ENCODE measurements around the gene GTPBP3.

Gene GTPBP3

DNA sequence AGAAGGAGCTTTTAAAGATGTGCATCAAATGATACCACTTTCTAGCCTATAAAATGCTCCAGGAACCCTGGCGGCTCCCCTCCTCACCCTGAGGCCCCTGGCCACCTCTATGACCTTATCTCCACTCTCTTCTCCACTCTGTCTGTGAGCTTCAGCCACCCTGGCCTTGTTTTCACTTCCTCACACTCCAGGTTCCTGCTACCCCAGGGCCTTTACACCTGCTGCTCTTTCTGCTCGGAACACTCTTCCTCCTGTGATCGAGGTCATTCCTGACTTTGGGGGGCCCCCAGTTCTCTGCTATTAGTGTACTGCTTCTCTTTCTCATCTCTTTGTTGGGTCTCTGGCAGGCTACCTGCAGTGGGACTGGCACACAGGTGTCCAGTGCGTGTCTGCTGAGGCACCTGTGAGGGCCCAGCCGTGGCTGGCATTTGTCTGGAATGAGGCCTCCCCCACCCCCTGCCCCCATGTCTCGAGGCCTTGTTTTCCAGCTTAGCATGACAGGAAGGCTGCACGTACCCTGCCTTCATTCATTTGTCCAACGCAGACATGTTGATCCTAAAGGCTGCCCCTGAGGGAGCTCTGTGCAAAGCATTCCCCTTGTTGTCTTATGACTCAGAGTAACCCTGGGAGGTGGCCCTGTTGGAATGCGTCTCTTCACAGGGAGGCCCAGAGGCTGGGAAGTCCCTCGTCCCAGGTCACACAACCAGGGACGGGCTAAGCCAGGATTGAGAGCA, 25.7 kb upstream of the GTPBP3 start:
- Histone ChIP-seq H3K4me1 (ENCODE audit: insufficient read depth, low read length, poor library complexity, severe bottlenecking) (peaks cover 16% of the 10 kb centered on the region), H3K79me2 (ENCODE audit: insufficient read depth, low read length) (peaks cover 56% of the 10 kb centered on the region), H3K27me3 (ENCODE audit: insufficient read depth, low read length, poor library complexity, severe bottlenecking) (peaks cover 4% of the 10 kb centered on the region), H3K9ac (ENCODE audit: low read depth, low read length, poor library complexity, severe bottlenecking) (no peak overlapping the region), H2AFZ (ENCODE audit: low read length) (no peak overlapping the region), H3K4me2 (ENCODE audit: low read depth, low read length, poor library complexity, severe bottlenecking) (peak overlapping the region; percentile 81), H3K9me3 (ENCODE audit: insufficient read depth, low read depth, low read length) (no peaks in the 10 kb centered on the region), H3K36me3 (ENCODE audit: insufficient read depth, low read length) (peaks cover 23% of the 10 kb centered on the region; the same call in 1 of the 2 replicates), H4K20me1 (ENCODE audit: insufficient read depth, low read length, poor library complexity, severe bottlenecking) (peaks cover 29% of the 10 kb centered on the region), H3F3A (ENCODE audit: low read depth) (no peaks in the 10 kb centered on the region), H3K9me2 (replicated peaks; ENCODE audit: low read depth, low read length) (no peaks in the 10 kb centered on the region), H3K4me3 (ENCODE audit: low read length, poor library complexity, severe bottlenecking) (peak overlapping the region; percentile 36)
- no peak for TF ChIP-seq EZH2phosphoT487 (IDR thresholded peaks at IDR 0.05; ENCODE audit: borderline replicate concordance)
- TF ChIP-seq, protein P1, sequence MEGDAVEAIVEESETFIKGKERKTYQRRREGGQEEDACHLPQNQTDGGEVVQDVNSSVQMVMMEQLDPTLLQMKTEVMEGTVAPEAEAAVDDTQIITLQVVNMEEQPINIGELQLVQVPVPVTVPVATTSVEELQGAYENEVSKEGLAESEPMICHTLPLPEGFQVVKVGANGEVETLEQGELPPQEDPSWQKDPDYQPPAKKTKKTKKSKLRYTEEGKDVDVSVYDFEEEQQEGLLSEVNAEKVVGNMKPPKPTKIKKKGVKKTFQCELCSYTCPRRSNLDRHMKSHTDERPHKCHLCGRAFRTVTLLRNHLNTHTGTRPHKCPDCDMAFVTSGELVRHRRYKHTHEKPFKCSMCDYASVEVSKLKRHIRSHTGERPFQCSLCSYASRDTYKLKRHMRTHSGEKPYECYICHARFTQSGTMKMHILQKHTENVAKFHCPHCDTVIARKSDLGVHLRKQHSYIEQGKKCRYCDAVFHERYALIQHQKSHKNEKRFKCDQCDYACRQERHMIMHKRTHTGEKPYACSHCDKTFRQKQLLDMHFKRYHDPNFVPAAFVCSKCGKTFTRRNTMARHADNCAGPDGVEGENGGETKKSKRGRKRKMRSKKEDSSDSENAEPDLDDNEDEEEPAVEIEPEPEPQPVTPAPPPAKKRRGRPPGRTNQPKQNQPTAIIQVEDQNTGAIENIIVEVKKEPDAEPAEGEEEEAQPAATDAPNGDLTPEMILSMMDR (conservative IDR thresholded peaks at IDR 0.05; ENCODE audit: low read length) = no peak

DNA sequence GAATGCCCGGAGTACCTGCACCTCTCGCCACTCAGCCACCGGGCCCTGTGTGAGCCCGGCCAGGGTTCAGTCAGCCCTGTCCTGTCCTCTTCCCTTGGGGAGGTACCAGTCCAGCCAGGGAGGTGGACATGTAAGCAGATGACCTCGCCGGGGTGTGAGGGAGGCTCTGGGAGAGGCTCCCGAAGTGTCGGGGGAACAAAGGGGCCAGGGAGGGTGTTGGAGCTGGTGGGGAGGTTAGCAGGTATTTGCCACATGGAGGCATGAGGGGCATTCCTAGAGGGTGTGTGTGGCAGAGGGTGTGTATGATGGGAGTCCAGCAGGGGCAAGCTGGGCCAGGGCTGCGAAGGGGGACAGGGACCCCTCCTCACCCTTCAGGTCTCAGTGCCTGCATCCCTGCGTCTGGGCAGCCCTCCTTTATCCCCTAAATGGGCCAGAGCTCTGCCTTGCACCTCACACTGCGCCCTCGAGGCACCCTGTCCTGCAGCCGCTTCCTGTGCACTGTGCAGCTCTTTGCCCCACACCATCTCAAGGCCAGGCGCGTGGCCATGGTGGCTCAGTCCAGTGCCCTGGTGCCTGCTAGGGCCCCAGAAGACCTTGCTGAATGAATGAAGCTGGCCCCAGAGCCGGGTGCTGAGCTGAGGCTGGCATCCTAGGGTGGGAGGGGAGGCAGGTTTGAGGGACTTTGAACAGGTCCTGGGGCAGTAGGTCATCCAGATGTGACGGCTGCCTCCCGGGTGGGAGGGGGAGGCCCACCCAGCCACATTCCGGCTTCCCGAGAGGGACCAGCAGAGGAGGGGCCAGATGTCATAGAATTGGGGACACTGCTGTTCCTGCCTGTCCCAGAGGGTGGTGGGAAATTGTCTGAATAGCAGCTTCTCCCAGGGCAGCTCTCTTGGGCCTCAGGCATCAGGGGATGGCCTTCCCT, 24.9 kb upstream of the GTPBP3 start:
- H3F3A ChIP-seq (ENCODE audit: low read depth) = no peaks in the 10 kb centered on the region
- H3K4me3 ChIP-seq (ENCODE audit: low read length, poor library complexity, severe bottlenecking) = no peak overlapping the region
- H3K4me1 ChIP-seq (ENCODE audit: insufficient read depth, low read length, poor library complexity, severe bottlenecking) = peaks cover 14% of the 10 kb centered on the region
- H4K20me1 ChIP-seq (ENCODE audit: insufficient read depth, low read length, poor library complexity, severe bottlenecking) = peaks cover 29% of the 10 kb centered on the region
- H3K9me3 ChIP-seq (ENCODE audit: insufficient read depth, low read depth, low read length) = no peaks in the 10 kb centered on the region
- peaks cover 49% of the 10 kb centered on the region for H3K79me2 ChIP-seq (ENCODE audit: insufficient read depth, low read length)
- no peak overlapping the region for H3K9ac ChIP-seq (ENCODE audit: low read depth, low read length, poor library complexity, severe bottlenecking)
- no peaks in the 10 kb centered on the region for H3K9me2 ChIP-seq (replicated peaks; ENCODE audit: low read depth, low read length)
- peak overlapping the region; percentile 81 for H3K4me2 ChIP-seq (ENCODE audit: low read depth, low read length, poor library complexity, severe bottlenecking)
- no peak overlapping the region for H2AFZ ChIP-seq (ENCODE audit: low read length)
- peaks cover 4% of the 10 kb centered on the region for H3K27me3 ChIP-seq (ENCODE audit: insufficient read depth, low read length, poor library complexity, severe bottlenecking)
- TF ChIP-seq, protein P1 (conservative IDR thresholded peaks at IDR 0.05; ENCODE audit: low read length) = no peak
- TF ChIP-seq EZH2phosphoT487 (IDR thresholded peaks at IDR 0.05; ENCODE audit: borderline replicate concordance) = no peak
- peaks cover 23% of the 10 kb centered on the region; the same call in 1 of the 2 replicates for H3K36me3 ChIP-seq (ENCODE audit: insufficient read depth, low read length)

DNA sequence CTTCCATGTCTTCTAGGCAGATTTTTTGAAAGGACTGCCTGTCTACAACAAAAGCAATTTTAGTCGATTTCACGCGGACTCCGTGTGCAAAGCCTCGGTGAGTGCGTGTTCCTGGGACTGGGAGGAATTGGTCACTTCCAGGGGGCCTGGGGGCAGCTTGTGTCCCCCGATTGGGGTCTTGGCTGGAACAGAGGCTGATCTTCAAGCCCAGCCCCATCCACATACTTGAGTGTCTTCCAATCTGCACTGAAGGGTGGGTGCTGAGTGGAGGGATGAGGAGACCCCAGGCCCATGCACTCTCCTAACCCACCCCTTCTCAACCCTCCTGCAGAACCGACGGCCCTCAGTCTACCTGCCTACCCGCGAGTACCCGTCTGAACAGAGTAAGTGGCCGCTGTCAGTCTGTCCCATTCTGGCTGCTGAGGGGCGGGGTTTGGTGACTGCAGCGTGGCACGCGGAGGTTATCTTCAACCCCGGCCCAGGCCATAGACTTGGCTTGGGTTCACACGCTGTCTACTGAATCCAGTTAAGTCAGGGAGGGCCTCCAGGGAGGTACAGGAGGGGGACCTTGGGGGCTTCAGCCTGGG, 23.3 kb upstream of the GTPBP3 start:
- Histone ChIP-seq H3K4me3 (ENCODE audit: low read length, poor library complexity, severe bottlenecking) (no peak overlapping the region), H4K20me1 (ENCODE audit: insufficient read depth, low read length, poor library complexity, severe bottlenecking) (peaks cover 29% of the 10 kb centered on the region), H3K36me3 (ENCODE audit: insufficient read depth, low read length) (peaks cover 26% of the 10 kb centered on the region; the same call in 1 of the 2 replicates), H2AFZ (ENCODE audit: low read length) (no peak overlapping the region), H3K79me2 (ENCODE audit: insufficient read depth, low read length) (peaks cover 41% of the 10 kb centered on the region), H3K9me3 (ENCODE audit: insufficient read depth, low read depth, low read length) (no peaks in the 10 kb centered on the region), H3K4me1 (ENCODE audit: insufficient read depth, low read length, poor library complexity, severe bottlenecking) (peaks cover 10% of the 10 kb centered on the region), H3K4me2 (ENCODE audit: low read depth, low read length, poor library complexity, severe bottlenecking) (no peak overlapping the region), H3F3A (ENCODE audit: low read depth) (no peaks in the 10 kb centered on the region), H3K9me2 (replicated peaks; ENCODE audit: low read depth, low read length) (no peaks in the 10 kb centered on the region), H3K9ac (ENCODE audit: low read depth, low read length, poor library complexity, severe bottlenecking) (no peak overlapping the region), H3K27me3 (ENCODE audit: insufficient read depth, low read length, poor library complexity, severe bottlenecking) (peaks cover 4% of the 10 kb centered on the region)
- TF ChIP-seq, protein P1 (conservative IDR thresholded peaks at IDR 0.05; ENCODE audit: low read length) = no peak
- TF ChIP-seq EZH2phosphoT487 (IDR thresholded peaks at IDR 0.05; ENCODE audit: borderline replicate concordance) = no peak
